Measurements from ENCODE around the gene SH3BP5. TPM values are rescaled to one million over a fixed set of nuclear protein-coding genes. Genes with fewer than 3 reads are reported as not detected.

The SH3BP5 gene
- total RNA-seq, 1 donor from 2014 or later: 5.2 TPM

DNA sequence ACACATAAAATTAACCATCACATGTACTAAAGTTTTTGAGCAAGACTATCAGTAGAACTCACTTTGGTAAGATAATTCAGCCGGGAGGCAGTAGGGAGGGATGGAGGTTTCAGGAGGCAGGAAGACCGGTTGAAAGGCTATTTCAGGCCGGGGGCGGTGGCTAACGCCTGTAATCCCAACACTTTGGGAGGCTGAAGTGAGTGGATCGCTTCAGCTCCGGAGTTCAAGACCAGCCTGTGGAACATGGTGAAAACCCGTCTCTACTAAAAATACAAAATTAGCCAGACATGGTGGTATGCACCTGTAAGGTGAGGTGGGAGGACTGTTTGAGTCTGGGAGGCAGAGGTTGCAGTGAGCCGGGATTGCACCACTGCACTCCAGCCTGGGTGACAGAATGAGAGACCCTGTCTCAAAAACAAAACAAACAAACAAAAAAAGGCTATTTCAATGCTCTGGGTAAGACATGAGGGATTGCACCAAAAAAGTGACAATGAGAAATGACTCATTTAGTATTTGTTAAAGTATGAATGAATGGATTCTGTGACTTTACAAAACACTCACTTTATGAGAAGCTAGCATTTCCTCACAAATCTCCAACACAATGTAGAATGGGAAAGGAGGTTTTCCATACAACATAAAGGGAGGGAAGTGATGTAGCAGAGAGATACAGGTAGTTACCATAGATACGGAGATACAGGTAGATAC, 43.9 kb downstream of the SH3BP5 start:
- no peak for DNase-seq (ENCODE audit: low read depth, low spot score)
- H3K4me1 Mint-ChIP-seq: no peaks in the 10 kb centered on the region
- H3K9me3 Mint-ChIP-seq: peaks cover 2% of the 10 kb centered on the region
- H3K36me3 Mint-ChIP-seq (ENCODE audit: low read depth): no peaks in the 10 kb centered on the region
- H3K27me3 Mint-ChIP-seq (ENCODE audit: low read depth): no peaks in the 10 kb centered on the region
- no peak overlapping the region for H3K27ac Mint-ChIP-seq (ENCODE audit: unreplicated experiment)
- TF ChIP-seq CTCF (conservative IDR thresholded peaks at IDR 0.05): no peak
- H3K4me3 Mint-ChIP-seq: no peak overlapping the region

DNA sequence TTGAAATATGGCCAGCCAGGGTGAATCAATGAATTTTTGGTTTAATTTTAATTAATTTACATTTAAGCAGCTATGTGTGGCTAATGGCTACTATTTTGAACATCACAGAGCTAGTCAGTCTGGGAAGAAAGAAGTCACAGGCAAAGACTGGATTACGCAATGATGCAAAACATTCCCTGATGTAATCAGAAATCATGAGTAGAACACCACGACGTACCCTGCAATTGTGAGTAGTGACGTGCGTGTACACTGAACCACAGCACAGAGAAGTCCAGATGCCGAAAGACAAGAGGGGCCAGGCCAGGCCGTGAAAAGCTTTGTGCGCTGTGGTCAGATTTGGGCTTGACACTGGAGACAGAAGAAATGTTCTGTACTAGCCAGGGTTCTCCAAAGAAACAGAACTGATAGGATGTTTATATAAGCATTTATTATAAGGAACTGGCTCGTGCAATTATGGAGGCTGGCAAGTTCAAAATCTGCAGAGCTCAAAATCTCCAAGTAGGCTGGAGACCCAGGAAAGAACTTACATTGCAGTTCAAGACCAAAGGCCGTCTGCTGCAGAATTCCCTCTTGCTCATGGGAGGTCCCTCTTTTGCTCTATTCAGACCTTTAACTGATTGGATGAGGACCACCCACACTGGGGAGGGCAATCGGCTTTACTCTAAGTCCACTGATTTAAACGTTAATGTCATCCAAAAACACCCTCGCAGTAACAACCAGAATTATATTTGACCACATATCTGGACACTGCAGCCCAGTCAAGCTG, 44.6 kb downstream of the SH3BP5 start:
- DNase-seq (ENCODE audit: low read depth, low spot score): no peak
- H3K27me3 Mint-ChIP-seq (ENCODE audit: low read depth): no peaks in the 10 kb centered on the region
- no peaks in the 10 kb centered on the region for H3K4me1 Mint-ChIP-seq
- no peaks in the 10 kb centered on the region for H3K36me3 Mint-ChIP-seq (ENCODE audit: low read depth)
- peaks cover 2% of the 10 kb centered on the region for H3K9me3 Mint-ChIP-seq
- H3K27ac Mint-ChIP-seq (ENCODE audit: unreplicated experiment): no peak overlapping the region
- no peak for TF ChIP-seq CTCF (conservative IDR thresholded peaks at IDR 0.05)
- no peak overlapping the region for H3K4me3 Mint-ChIP-seq

DNA sequence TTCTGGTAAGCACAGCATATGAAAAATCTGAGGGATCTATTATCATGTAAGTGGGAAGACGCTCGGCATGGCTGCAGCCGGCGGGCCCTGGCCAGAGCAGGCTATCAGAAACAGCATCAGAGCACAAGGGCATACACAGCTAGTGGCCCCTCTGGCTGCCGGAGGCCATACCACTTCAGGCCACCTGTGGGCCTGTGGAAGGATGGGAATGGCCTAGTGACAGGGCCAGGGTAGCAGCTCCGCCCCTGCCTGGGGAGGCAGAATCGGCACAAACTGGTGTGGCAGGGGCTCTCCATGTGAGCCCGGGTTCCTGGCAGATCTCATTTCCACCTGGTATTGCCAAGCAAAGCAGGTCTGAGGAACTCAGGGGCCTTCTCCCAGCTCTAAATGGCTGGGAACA, 46.4 kb downstream of the SH3BP5 start:
- Mint-ChIP-seq H3K4me1 (no peaks in the 10 kb centered on the region), H3K27ac (ENCODE audit: unreplicated experiment) (no peak overlapping the region), H3K4me3 (no peak overlapping the region), H3K9me3 (peaks cover 2% of the 10 kb centered on the region), H3K27me3 (ENCODE audit: low read depth) (no peaks in the 10 kb centered on the region), H3K36me3 (ENCODE audit: low read depth) (no peaks in the 10 kb centered on the region)
- no peak for TF ChIP-seq CTCF (conservative IDR thresholded peaks at IDR 0.05)
- DNase-seq (ENCODE audit: low read depth, low spot score): no peak

DNA sequence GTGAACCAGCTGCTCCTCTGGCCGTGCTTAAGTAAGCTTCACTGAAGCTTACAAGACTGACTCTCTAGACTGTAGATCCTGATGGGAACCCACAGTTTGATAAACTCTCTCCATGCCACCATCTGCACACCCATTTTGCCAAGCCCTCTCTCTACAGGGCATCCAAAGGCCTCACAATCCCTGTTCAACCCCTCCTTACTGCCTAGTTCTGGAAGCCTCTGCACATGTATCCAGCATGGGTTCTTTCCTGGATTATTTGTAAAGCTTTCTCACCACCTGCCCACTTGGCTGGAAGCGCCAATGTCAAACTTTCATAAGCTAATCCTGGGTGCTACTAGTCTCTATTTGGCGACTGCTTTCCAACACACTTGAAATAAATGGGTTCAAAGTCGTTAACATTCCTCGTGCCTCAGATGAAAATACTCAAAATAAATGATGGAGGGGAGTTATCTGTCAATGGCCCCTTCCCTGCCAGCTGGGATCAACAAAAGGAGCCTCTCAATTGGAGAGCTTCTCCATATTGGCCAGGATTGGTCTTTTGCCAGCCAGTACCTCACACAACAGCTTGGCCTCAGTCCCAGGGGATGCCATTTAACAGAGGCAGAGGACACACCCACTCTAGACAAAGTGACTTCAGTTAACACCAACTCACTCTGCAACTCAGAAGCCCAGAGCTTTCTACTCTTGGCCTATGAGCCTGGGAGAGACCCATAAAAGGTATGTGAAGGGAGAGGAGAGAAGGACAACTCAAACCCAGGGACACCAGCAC, 48.1 kb downstream of the SH3BP5 start:
- no peaks in the 10 kb centered on the region for H3K36me3 Mint-ChIP-seq (ENCODE audit: low read depth)
- no peaks in the 10 kb centered on the region for H3K27me3 Mint-ChIP-seq (ENCODE audit: low read depth)
- peaks cover 1% of the 10 kb centered on the region for H3K9me3 Mint-ChIP-seq
- no peak for TF ChIP-seq CTCF (conservative IDR thresholded peaks at IDR 0.05)
- H3K4me1 Mint-ChIP-seq: no peaks in the 10 kb centered on the region
- DNase-seq (ENCODE audit: low read depth, low spot score): no peak
- H3K27ac Mint-ChIP-seq (ENCODE audit: unreplicated experiment): no peak overlapping the region
- H3K4me3 Mint-ChIP-seq: no peak overlapping the region

DNA sequence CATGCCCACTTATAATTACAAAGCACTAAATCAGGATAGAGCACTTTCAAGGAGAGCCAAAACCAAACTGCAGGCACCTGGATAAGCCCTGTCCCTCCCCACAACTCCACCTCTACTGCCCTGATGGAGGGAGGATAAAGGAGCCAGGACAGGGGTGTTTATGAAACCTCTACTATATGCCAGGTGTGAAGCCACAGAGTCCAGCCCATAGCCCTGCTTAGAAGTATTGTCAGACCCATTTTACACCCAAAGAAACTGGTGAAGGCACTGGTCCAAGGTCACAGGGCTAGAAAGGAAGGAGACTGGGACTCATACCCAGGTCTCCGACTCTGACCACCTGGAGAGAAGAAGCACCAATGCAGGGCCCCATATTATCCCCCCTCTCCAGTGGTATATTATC, 48.7 kb downstream of the SH3BP5 start:
- Mint-ChIP-seq H3K9me3 (no peaks in the 10 kb centered on the region), H3K4me3 (no peak overlapping the region)

More for the DNA sequence above, 48.7 kb downstream of the SH3BP5 start:
- Mint-ChIP-seq H3K27ac (ENCODE audit: unreplicated experiment) (no peak overlapping the region), H3K4me1 (no peaks in the 10 kb centered on the region), H3K27me3 (ENCODE audit: low read depth) (no peaks in the 10 kb centered on the region), H3K36me3 (ENCODE audit: low read depth) (no peaks in the 10 kb centered on the region)
- TF ChIP-seq CTCF (conservative IDR thresholded peaks at IDR 0.05): no peak
- DNase-seq (ENCODE audit: low read depth, low spot score): no peak
